HuH-7.5 (cell line): ENCODE results near the gene PCSK9.
"Not testable (repeated sequence)": the region's sequence is repeated elsewhere in the genome, so short reads cannot be mapped to it uniquely, and the experiment has no call there.

Experiments used
- DNase-seq: peaks from one replicate; pipeline ENCODE4 v3.0.0; 2011; ENCODE audit warnings: low spot score

Gene PCSK9

GRCh38 chr1:55079651-55080050 lies 40.3 kb downstream of the PCSK9 start:
- DNase-seq = no peak

- no peak for DNase-seq
These were observed 42.0 kb downstream of the PCSK9 start for GRCh38 chr1:55081188-55081904.

- DNase-seq = no peak
These were observed 42.6 kb downstream of the PCSK9 start for GRCh38 chr1:55081905-55082296.

GRCh38 chr1:55084257-55084656 lies 44.9 kb downstream of the PCSK9 start:
- DNase-seq = no peak

- DNase-seq = no peak
These were observed 48.1 kb downstream of the PCSK9 start for GRCh38 chr1:55087439-55087838.

- no peak for DNase-seq
These were observed 49.1 kb downstream of the PCSK9 start for GRCh38 chr1:55088413-55088812.

GRCh38 chr1:55089683-55090082 lies 50.3 kb downstream of the PCSK9 start:
- no peak for DNase-seq

GRCh38 chr1:55092475-55092874 lies 53.1 kb downstream of the PCSK9 start:
- no peak for DNase-seq

- DNase-seq = no peak
These were observed 55.7 kb downstream of the PCSK9 start for GRCh38 chr1:55095095-55095494.

- no peak for DNase-seq
These were observed 64.5 kb downstream of the PCSK9 start for GRCh38 chr1:55103891-55104290.

GRCh38 chr1:55107101-55107500 lies 67.8 kb downstream of the PCSK9 start:
- DNase-seq = no peak

- DNase-seq = not testable (repeated sequence)
These were observed 69.7 kb downstream of the PCSK9 start for GRCh38 chr1:55109005-55109404.
